MM.1S (cell line): ENCODE data around the gene CCDC27.
"Not testable (repeated sequence)": the region's sequence is repeated elsewhere in the genome, so short reads cannot be mapped to it uniquely, and the experiment has no call there.

Experiments
- DNase-seq: peaks from one replicate; pipeline ENCODE4 v3.0.0-alpha.2; 2015
- H2AFZ ChIP-seq: fragments of 300-600 bp; sonication (generic); 2 replicates; pipeline ENCODE4 v1.6.0; 2016; ENCODE audit warnings: antibody characterized with exemption, low read length
- H3F3A ChIP-seq: fragments of 300-600 bp; sonication (generic); 2 replicates; pipeline ENCODE4 v1.6.1; 2016; ENCODE audit warnings: mild to moderate bottlenecking, antibody characterized with exemption, low read length, moderate library complexity, mixed read lengths; ENCODE audit not compliant: insufficient read depth
- H3K27ac ChIP-seq: fragments of 300-600 bp; sonication (generic); 2 replicates; pipeline ENCODE4 v1.5.1; 2016; ENCODE audit warnings: mild to moderate bottlenecking, low read length
- H3K27me3 ChIP-seq: fragments of 300-600 bp; sonication (generic); replicated peaks from 2 replicates; pipeline ENCODE4 v1.6.0; 2016; ENCODE audit warnings: low read length; ENCODE audit not compliant: insufficient read depth
- H3K36me3 ChIP-seq: fragments of 300-600 bp; sonication (generic); replicated peaks from 2 replicates; pipeline ENCODE4 v1.6.1; 2016; ENCODE audit warnings: mild to moderate bottlenecking, low read length, mixed read lengths; ENCODE audit not compliant: insufficient read depth
- H3K4me1 ChIP-seq: fragments of 300-600 bp; sonication (generic); 2 replicates; pipeline ENCODE4 v1.6.1; 2016; ENCODE audit warnings: low read length, mixed read lengths
- H3K4me2 ChIP-seq: fragments of 300-600 bp; sonication (generic); 2 replicates; pipeline ENCODE4 v1.6.0; 2016; ENCODE audit warnings: low read depth, low read length
- H3K4me3 ChIP-seq: fragments of 300-600 bp; sonication (generic); 2 replicates; pipeline ENCODE4 v1.5.1; 2016; ENCODE audit warnings: low read length, mixed read lengths
- H3K79me2 ChIP-seq: fragments of 300-600 bp; sonication (generic); 2 replicates; pipeline ENCODE4 v1.6.1; 2016; ENCODE audit warnings: mixed run types, low read length, mixed read lengths
- H3K9ac ChIP-seq: fragments of 300-600 bp; sonication (generic); 2 replicates; pipeline ENCODE4 v1.6.1; 2016; ENCODE audit warnings: low read length, mixed read lengths
- H3K9me2 ChIP-seq: fragments of 300-600 bp; sonication (generic); replicated peaks from 2 replicates; pipeline ENCODE4 v1.6.1; 2016; ENCODE audit warnings: mild to moderate bottlenecking, low read length, mixed read lengths; ENCODE audit not compliant: insufficient read depth
- H3K9me3 ChIP-seq: fragments of 300-600 bp; sonication (generic); replicated peaks from 2 replicates; pipeline ENCODE4 v1.6.1; 2016; ENCODE audit warnings: mild to moderate bottlenecking, low read length, mixed read lengths; ENCODE audit not compliant: insufficient read depth
- H4K20me1 ChIP-seq: fragments of 300-600 bp; sonication (generic); 2 replicates; pipeline ENCODE4 v1.6.1; 2016; ENCODE audit warnings: mild to moderate bottlenecking, low read length, moderate library complexity, mixed read lengths; ENCODE audit not compliant: insufficient read depth
- CTCF ChIP-seq: fragments of 300-600 bp; sonication (generic); IDR thresholded peaks from 2 replicates; pipeline ENCODE4 v1.5.1; 2016; ENCODE audit warnings: antibody characterized with exemption, low read length, mixed read lengths
- EZH2 ChIP-seq: fragments of 300-600 bp; sonication (generic); optimal IDR thresholded peaks from 2 replicates; pipeline ENCODE3; 2017; ENCODE audit warnings: low read depth, mild to moderate bottlenecking, antibody characterized with exemption, low read length, mixed read lengths
- EZH2phosphoT487 ChIP-seq: fragments of 300-600 bp; sonication (generic); IDR thresholded peaks from 2 replicates; pipeline ENCODE4 v1.6.1; 2018; ENCODE audit warnings: antibody characterized with exemption, low read length

CCDC27 gene

DNA sequence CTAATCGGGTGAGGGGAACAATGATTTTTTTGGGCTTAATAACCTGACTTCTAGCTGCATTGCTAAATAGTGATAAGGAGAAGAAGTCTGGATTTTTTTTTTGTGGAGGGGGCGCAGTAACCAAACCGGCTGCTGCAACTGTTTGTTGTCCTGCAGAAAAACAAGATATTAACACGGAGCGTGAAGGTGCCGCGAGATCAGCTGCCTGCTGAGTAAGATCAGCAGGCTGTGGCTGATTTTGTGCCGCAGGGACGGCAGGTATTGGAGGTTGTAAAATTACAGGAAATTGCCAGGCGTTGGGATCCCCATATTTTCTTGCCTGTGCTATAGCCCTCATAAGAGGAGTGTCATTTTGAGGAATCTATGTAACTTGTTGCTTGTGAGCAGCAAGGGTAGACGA is 52.8 kb downstream of the CCDC27 start:
- TF ChIP-seq EZH2 (no peak), CTCF (no peak), EZH2phosphoT487 (no peak)
- H3K79me2 ChIP-seq = no peaks in the 10 kb centered on the region
- H3K27me3 ChIP-seq = peaks cover 43% of the 10 kb centered on the region
- H3K9me2 ChIP-seq = no peaks in the 10 kb centered on the region
- no peak overlapping the region for H3K4me2 ChIP-seq
- no peak overlapping the region for H3K27ac ChIP-seq
- no peaks in the 10 kb centered on the region for H3K9me3 ChIP-seq
- H4K20me1 ChIP-seq = no peaks in the 10 kb centered on the region
- no peaks in the 10 kb centered on the region for H3K36me3 ChIP-seq
- no peak for DNase-seq
- H2AFZ ChIP-seq = no peak overlapping the region
- H3K9ac ChIP-seq = no peak overlapping the region
- H3F3A ChIP-seq = no peaks in the 10 kb centered on the region
- no peaks in the 10 kb centered on the region for H3K4me1 ChIP-seq
- H3K4me3 ChIP-seq = no peak overlapping the region

- no peak overlapping the region for H3K9ac ChIP-seq
Measured at GRCh38 chr1:3807769-3808168, 55.5 kb downstream of the CCDC27 start.

DNA sequence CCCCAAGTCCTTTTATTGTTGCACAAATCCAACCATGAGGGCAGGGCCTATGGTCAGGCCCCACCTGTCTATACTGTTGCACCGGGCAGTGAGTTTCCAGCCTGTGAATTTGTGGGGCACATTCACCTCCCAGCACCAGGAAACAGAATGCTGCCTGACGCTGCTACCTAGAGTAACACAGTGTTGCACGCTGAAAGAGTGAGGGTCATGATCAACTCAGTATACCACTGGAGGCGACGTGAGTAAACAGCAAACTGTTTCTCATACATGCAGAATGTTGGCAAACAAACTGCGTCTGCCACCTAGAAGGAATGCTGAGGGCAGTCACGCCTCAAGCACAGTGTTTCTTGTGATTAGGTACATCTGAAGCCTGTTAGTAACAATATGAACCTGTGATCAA is 57.4 kb downstream of the CCDC27 start:
- no peak overlapping the region for H3K4me3 ChIP-seq
- no peaks in the 10 kb centered on the region for H3K9me2 ChIP-seq

More at GRCh38 chr1:3807769-3808168, 55.5 kb downstream of the CCDC27 start:
- Histone ChIP-seq H3K4me1 (no peaks in the 10 kb centered on the region), H3K4me2 (no peak overlapping the region), H3K9me3 (no peaks in the 10 kb centered on the region), H3K27ac (no peak overlapping the region), H3F3A (no peaks in the 10 kb centered on the region), H4K20me1 (no peaks in the 10 kb centered on the region), H3K9me2 (no peaks in the 10 kb centered on the region), H3K36me3 (no peaks in the 10 kb centered on the region), H3K4me3 (no peak overlapping the region), H2AFZ (no peak overlapping the region), H3K27me3 (peaks cover 29% of the 10 kb centered on the region), H3K79me2 (no peaks in the 10 kb centered on the region)
- TF ChIP-seq EZH2 (no peak), CTCF (no peak), EZH2phosphoT487 (no peak)
- no peak for DNase-seq

DNA sequence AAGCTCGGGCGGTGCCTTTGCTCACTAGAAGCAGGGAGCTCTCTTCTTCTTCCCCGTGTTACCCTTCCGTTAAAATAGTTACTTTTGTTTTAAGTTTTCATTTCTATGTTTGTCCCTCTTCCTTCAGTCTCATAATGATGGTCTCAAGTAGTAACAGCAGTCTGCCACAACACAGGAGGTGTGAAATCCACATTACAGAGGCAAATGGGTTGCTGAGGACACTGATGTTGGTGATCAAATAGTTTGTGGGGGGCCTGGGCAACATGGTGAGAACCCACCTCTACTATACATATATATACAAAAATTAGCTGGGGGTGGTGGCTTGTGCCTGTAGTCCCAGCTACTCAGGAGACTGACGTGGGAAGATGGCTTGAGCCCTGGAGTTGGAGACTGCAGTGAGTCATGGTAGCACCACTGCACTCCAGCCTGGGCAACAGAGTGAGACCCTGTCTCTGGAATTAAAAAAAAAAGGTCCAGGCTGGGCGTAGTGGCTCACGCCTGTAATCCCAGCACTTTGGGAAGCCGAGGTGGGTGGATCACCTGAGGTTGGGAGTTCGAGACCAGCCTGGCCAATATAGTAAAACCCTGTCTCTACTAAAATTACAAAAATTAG is 58.0 kb downstream of the CCDC27 start:
- not testable (repeated sequence) for H4K20me1 ChIP-seq, H3K9ac ChIP-seq, H3K4me1 ChIP-seq, H3K4me2 ChIP-seq, H3K9me3 ChIP-seq, H2AFZ ChIP-seq, H3F3A ChIP-seq, DNase-seq, H3K4me3 ChIP-seq, H3K9me2 ChIP-seq, H3K79me2 ChIP-seq, H3K36me3 ChIP-seq, H3K27ac ChIP-seq
- peaks cover 10% of the 10 kb centered on the region for H3K27me3 ChIP-seq

More for the DNA sequence above, 57.4 kb downstream of the CCDC27 start:
- DNase-seq = no peak
- Histone ChIP-seq H3F3A (no peaks in the 10 kb centered on the region), H3K9me3 (no peaks in the 10 kb centered on the region), H3K9ac (no peak overlapping the region), H3K36me3 (no peaks in the 10 kb centered on the region), H3K27me3 (peaks cover 13% of the 10 kb centered on the region), H4K20me1 (no peaks in the 10 kb centered on the region), H3K27ac (no peak overlapping the region), H3K4me1 (no peaks in the 10 kb centered on the region), H3K4me2 (no peak overlapping the region), H3K79me2 (no peaks in the 10 kb centered on the region), H2AFZ (no peak overlapping the region)
- TF ChIP-seq CTCF = no peak
- no peak for TF ChIP-seq EZH2phosphoT487
- TF ChIP-seq EZH2 = no peak
